ENCODE data around the gene SH3PXD2A. TPM values are rescaled to one million over a fixed set of nuclear protein-coding genes. Genes with fewer than 3 reads are reported as not detected.

SH3PXD2A gene
- total RNA-seq, 4 donors from 2014 or later = 6.2 to 16.8 (median 11.4) TPM

GRCh38 chr10:103651333-103651732 is 204.0 kb downstream of the SH3PXD2A start:
- peak overlapping the region in 1 of 4 donors; percentile 80 for H3K27ac ChIP-seq
- H3K36me3 ChIP-seq = no peaks in the 10 kb centered on the region
- H3K4me1 ChIP-seq = peaks cover 73 to 81% of the 10 kb centered on the region in 2 donors
- H3K27me3 ChIP-seq = no peaks in the 10 kb centered on the region
- intact Hi-C loops (cut with DNase I; ENCODE audit: low total_unique reads) = no loop called here
- no peaks in the 10 kb centered on the region for H3K9me3 ChIP-seq
- ATAC-seq (no peak), DNase-seq (no peak)
- TF ChIP-seq POLR2A (IDR thresholded peaks at IDR 0.05) (no peak), CTCF (IDR thresholded peaks at IDR 0.05 in 4 of 5, conservative IDR thresholded peaks at IDR 0.05 in 1 of 5) (no peak)
- in situ Hi-C loops (cut with MboI; ENCODE audit: low sequenced_read_pairs in 4 of 4) = no loop called here
- H3K4me3 ChIP-seq = no peak overlapping the region

GRCh38 chr10:103649654-103650423 is 205.5 kb downstream of the SH3PXD2A start:
- TF ChIP-seq POLR2A (IDR thresholded peaks at IDR 0.05) = no peak
- TF ChIP-seq CTCF (IDR thresholded peaks at IDR 0.05 in 4 of 5, conservative IDR thresholded peaks at IDR 0.05 in 1 of 5) = no peak
- Histone ChIP-seq H3K27ac (peak overlapping the region; percentile 87 to 90 (median 88)), H3K4me3 (peak overlapping the region in 1 of 4 donors; percentile 14), H3K4me1 (peaks cover 88 to 95% of the 10 kb centered on the region in 2 donors), H3K27me3 (no peaks in the 10 kb centered on the region), H3K9me3 (no peaks in the 10 kb centered on the region), H3K36me3 (no peaks in the 10 kb centered on the region)
- intact Hi-C loops (cut with DNase I; ENCODE audit: low total_unique reads) = loop anchor here (2.0 to 5.0 kb wide), 2 partner anchors 13 to 107 kb away; no protein-coding TSS in a partner anchor
- ATAC-seq (no peak), DNase-seq (no peak)
- in situ Hi-C loops (cut with MboI; ENCODE audit: low sequenced_read_pairs in 4 of 4) = no loop called here

GRCh38 chr10:103648636-103649532 is 206.5 kb downstream of the SH3PXD2A start:
- Histone ChIP-seq H3K27me3 (no peaks in the 10 kb centered on the region), H3K4me3 (no peak overlapping the region), H3K4me1 (peaks cover 91 to 92% of the 10 kb centered on the region in 2 donors), H3K36me3 (no peaks in the 10 kb centered on the region), H3K9me3 (no peaks in the 10 kb centered on the region), H3K27ac (peak overlapping the region; percentile 87 to 90 (median 88))
- ATAC-seq = peak; percentile 81
- in situ Hi-C loops (cut with MboI; ENCODE audit: low sequenced_read_pairs in 4 of 4) = no loop called here
- peak; percentile 96 to 99 for DNase-seq
- intact Hi-C loops (cut with DNase I; ENCODE audit: low total_unique reads) = loop anchor here (2.0 to 5.0 kb wide), 2 partner anchors 14 to 108 kb away; no protein-coding TSS in a partner anchor
- no peak for TF ChIP-seq POLR2A (IDR thresholded peaks at IDR 0.05)
- no peak for TF ChIP-seq CTCF (IDR thresholded peaks at IDR 0.05 in 4 of 5, conservative IDR thresholded peaks at IDR 0.05 in 1 of 5)

GRCh38 chr10:103648251-103648635 is 207.1 kb downstream of the SH3PXD2A start:
- Histone ChIP-seq H3K4me3 (no peak overlapping the region), H3K36me3 (no peaks in the 10 kb centered on the region), H3K27me3 (no peaks in the 10 kb centered on the region), H3K4me1 (peaks cover 85 to 86% of the 10 kb centered on the region in 2 donors), H3K27ac (peak overlapping the region; percentile 87 to 90 (median 88)), H3K9me3 (no peaks in the 10 kb centered on the region)
- TF ChIP-seq POLR2A (IDR thresholded peaks at IDR 0.05) (no peak), CTCF (IDR thresholded peaks at IDR 0.05 in 4 of 5, conservative IDR thresholded peaks at IDR 0.05 in 1 of 5) (no peak)
- intact Hi-C loops (cut with DNase I; ENCODE audit: low total_unique reads) = loop anchor here (2.0 to 5.0 kb wide), 2 partner anchors 15 to 109 kb away; no protein-coding TSS in a partner anchor
- in situ Hi-C loops (cut with MboI; ENCODE audit: low sequenced_read_pairs in 4 of 4) = no loop called here
- ATAC-seq (no peak), DNase-seq (no peak)

All from gastrocnemius medialis (tissue), 4 donors.